SIG-M5 treated with dmso at 0.1 percent for 504 hours (cell line): Measurements from ENCODE around the gene IL17RD.

Experiments used
- DNase-seq: peaks from one replicate; lab custom pipeline; 2025; ENCODE audit not compliant: unreplicated experiment; lab: John Stamatoyannopoulos, UW

The IL17RD gene

DNA sequence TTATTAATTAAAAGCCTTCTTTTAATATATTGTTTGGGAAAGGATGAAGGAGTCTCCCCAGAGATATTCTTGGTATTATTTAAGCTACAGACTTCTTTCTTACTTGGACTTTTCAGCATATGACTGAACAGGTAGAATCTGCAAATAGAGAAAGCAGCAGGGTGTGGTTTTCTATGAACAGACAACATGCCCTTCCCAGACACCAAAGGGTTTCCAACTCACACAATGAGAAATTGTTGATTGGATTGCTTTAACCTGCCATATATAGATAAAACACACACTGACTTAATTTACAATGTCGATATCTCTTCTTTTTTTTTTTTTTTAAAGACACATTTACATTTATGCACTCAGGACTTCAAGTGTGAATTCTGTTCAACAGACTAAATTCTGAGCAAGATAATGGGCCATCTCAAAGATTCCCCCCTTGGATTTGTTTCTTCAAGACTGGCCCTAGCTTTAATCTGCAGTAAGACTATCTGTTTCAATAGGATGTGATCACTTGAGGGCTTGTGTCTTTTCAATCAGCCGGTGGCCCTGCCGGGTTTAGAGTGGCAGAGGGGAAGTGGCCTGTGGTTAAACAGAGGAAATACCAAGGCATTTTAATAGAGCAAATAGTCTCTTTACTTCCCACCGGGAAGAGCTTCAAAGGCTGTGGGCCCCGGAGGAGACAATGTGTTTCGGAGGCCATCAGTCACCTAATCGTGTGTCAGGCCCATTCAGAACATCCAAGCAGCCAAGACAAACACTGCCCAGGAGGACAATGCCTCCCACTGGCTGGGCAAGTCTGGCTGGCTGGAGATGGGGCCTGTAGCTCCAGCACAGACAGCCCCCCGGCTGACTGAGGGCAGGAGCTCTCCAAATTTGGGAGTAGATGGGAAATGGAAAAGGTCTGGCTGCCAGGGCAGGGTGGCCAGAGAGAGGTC lies 6.1 kb downstream of the IL17RD start:
- peak; percentile 29 for DNase-seq

DNA sequence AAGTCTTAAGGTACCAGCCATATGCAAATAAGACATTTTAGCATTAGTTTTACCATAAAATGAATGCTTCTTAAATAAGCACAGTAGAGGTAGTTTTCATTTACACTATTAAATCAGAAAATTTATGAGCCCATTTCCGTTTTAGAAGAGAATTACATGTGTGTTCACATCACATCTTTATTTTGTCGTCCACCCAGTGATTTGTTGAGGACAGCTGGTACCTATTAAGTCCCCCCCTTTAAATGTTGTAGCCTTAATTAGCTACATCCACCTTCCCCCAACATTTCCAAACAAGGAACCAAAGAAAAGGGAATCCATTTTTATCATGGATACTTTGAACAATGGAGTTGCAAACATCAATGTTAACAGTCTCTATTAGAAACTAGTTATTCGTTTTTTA lies 6.8 kb downstream of the IL17RD start:
- no peak for DNase-seq

DNA sequence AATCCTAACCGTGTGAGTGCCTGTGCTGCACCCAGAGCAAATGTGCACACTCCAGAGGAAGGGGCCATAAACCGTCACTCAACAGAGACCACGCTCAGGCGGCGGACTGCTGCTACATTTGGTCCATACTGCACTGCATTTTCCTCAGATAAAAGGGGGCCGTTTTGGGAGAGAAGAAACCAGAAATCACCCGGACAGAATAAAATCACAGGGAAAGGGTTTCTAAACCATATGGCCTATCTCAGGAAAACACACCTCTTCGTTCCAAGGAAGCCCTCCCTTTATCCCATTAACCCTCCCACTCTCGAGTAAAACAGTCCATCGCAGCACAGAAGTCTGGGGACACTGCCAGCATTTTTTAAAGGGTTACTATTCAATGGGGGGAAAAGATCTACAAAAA lies 7.6 kb downstream of the IL17RD start:
- DNase-seq, result no peak

DNA sequence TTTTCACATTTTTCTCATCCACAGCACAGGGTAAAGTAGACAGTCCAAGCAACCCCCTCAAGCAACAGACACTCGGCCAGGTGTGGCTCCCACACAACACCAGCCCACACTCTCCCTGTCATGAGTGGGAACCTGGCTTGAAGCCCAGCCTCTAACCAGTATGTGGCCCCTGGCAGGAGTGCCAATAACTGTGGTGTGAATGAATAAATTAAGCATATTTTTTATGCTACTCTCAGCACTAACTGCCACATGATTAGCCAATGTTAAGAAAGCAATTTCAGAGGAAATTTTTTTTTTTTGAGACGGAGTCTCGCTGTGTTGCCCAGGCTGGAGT lies 9.9 kb downstream of the IL17RD start:
- DNase-seq, result no peak

DNA sequence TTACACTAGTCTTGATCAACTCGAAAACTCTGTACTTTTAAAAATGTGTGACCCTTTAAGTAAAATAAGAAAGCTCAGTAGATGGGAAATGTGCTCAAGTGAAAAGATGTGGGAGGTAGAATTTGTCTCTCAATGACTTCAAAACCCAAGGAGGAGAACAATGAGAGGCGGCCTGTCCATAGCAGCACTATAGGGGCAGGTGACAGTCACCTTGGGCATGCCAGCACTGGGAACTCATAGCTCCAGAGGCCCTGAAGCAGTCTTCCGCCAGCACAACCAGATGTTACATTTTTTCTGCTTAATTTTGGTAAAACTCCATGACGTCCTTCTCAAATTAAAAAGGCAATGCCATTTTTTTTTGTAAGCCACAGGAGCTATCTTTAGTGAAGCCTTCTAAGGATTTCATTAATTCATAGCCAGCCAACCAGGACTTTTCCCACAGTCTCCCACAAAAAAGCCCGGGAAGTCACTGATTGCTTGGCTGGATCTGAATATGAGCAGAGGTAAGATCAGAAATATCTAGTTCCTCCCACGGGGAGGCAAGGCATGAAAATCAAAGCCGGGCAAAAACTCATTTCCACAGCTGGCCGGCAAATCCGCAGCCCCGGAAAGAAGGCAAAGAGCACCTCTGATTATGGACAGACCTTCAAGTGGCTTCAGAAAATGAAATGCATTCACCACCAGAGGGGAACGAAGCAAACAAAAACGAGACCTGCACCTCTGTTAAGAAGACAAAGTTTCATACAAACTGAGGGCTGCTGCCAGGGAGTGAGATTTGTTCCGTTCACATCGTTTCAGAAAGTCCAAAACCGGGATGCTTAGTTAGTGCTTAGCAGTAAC lies 10.5 kb downstream of the IL17RD start:
- no peak for DNase-seq

DNA sequence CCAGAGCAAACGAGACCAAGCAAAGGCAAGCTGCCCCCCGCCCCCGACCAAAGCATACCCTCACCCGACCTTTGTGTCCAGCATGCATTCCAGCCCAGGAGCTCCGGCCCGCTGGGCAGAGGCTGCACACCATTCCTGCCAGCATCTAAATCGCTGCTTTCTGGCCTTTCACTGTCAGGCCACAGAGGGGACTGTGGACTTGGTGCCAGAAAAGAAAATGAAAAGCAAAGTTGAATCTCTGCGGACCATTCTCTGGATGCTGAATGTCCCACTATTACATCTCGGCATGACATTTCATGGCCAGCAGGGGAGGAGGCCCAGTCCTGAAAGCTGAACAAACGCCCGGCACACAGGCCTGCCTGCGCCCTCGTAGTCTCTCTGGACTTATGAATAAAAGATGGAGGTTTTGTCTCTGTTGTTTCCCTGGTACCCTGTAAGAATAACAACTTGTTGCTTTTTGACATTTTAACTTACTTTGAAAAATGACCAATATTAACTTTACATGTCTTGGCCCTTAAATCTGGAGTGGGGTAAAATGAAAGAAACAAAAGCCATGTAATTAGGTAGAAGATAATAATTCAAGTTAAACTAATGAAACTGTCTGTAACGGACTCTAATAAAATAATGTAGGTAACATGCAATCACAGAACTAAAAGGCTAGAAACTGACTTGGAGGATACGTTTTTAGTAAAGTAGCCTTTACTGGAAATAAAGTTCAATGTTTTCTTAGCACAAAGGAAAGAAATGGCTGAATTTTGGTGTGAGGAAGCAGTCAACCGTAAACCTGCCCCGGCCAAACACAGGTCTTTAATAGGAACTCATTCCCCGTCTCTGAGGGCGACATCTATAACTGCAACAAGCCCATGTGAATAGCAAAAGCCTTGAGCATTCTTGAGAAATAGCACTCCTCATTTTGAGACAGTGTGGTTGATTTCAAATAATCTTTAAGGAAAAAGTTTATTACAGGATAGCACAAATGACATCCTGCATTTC lies 12.7 kb downstream of the IL17RD start:
- DNase-seq, result no peak

DNA sequence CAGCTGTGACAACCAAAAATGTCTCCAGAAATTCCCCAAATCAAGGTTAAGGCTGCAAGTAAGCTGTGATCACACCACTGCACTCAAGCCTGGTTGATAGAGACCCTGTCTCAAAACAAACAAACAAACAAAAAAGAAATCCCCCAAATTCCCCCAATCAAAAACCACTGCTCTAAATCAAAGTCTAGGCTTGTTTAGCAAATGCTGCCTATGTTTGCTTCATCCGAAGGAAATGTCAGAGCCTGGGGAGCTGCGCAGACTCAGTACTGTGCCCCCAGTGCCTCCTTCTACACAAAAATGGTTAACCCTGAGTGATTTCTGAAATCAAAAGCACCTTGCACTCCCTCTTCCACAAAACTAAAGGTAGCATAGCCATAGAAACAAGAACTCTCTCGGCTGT lies 13.4 kb downstream of the IL17RD start:
- DNase-seq, result no peak

DNA sequence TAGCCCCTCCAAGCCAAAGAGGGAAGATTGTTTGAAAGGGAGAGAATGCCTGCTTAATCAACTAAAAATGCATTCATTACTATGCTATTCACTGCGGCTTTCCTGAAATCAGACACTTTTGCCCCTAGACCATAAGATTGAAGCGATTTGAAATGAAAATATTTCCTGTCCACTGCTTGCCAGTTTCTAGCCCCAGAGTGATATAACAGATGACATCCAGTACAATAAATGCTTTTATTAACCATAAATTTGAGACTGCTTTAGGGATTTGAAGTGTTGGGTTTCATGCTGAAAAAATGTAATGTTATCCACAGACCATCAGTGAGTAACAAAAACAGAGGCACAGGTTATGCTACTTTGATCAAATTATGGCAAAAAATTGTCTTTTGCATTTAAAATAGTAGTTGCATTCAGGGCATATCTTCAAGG lies 14.1 kb downstream of the IL17RD start:
- DNase-seq, result no peak

DNA sequence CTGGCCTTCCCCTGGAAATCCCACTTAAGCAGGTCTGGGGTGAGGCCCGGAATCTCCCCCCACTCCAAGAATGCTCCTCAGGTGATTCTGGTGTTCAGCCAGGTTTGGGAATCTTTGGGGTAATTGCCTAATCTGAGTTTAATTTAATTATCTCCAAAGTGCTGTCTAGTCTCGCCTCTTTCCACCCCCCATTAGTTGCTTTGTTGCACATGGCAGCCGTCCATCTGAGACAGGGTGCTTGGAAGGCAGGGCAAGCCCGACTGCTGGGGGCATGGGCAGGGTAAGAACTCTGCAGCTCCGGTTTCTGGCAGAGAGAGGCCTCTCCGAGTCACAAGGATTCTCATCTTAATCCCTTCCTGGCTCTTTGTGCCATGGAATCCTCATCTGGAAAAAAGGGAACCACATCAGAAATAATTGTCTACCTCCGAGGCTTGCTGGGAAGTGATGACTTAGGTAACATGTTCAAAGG lies 15.0 kb downstream of the IL17RD start:
- no peak for DNase-seq

DNA sequence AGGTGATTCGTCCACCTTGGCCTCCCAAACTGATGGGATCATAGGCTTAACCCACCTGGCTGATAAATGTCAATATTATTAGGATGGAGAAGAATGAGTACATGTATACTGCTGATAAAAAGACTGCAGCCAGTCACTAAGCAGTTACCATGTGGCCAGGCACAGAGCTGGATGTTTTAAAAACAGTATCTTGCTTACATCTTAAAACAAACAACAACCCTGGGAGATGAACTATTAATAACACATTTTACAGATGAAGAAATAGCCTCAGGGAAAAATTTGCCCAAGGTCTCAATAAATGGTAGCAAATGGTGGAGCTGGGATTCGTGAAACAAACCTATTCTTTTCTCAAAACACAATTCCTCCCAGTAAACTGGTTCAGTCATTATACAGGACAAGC lies 18.1 kb downstream of the IL17RD start:
- no peak for DNase-seq

DNA sequence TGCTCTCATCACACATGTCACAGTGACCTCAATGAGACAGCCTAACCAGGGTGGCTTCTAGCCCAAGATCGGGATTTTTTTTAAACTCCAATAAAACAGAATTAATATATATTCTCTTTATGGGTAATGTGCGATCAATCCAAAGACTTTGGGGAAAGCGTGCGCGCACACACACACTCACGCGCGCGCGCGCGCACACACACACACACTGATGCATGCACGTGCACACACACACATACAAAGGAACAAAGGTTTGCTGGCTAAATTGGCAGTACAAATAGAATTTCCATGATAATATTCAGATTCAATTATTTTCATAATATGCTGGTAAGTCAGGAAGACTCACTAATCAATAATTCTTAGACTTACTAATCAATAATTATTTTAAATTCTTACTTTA lies 19.3 kb downstream of the IL17RD start:
- DNase-seq, result no peak

DNA sequence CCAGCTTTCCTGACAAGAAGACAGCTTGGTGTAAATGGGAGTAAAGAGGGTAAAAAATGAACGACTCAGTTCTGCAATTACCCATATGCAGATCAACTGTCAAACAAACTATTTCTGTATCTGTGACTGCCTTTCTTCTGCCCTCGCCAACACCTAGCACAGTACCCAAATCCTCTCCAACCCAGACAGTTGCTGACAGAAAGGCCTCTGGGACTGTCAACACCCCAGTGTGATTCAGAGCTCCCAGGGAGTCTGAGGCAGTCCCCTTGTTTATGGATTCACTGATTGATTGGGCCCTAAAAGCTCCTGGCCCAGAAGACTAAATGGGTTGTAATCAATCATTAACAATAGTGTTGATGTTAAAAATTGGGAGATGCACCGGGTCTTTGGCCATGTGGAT lies 20.2 kb downstream of the IL17RD start:
- DNase-seq, result no peak

DNA sequence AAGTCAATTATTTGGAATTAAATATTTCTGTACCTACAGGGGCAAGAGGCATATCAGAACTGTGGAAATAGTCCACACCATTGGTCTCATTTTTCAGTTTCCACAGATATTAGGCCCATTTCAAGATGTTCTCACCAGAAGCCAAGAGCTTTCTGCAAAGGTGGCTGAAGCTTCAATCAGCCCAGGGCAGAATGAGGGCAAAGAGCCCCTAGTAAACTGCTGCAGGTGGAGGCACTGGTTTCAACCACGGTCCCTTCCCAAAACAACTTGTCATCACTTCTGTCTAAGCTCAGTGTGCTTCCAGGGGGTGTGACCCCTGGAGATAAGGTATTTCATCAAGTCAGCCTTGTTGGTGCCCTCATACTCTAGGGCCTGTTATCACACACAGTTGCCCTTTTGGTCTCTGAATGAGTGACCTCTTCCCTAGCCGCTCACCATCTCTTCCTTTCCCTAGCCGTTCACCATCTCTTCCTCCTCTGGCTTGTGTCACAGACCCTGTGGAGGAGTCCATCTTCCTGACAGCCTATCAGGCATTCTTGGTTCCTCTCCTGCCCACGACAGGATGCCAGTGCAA lies 21.2 kb downstream of the IL17RD start:
- DNase-seq, result no peak

DNA sequence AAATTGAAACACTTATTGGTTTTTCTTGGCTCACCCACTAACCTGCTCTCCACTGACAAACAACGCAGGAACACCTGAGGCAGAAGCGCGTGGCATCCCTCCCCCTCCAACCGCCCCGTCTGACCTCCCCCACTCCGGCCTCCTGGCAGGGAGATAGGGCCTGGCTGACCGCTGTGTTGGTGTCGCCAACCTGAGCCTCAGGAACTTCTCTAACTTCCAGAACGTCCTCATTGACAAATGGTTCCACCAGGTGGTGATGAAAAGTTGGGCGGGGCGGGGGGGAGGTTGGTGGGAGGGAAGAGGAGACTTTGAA lies 22.8 kb downstream of the IL17RD start:
- DNase-seq, result no peak

DNA sequence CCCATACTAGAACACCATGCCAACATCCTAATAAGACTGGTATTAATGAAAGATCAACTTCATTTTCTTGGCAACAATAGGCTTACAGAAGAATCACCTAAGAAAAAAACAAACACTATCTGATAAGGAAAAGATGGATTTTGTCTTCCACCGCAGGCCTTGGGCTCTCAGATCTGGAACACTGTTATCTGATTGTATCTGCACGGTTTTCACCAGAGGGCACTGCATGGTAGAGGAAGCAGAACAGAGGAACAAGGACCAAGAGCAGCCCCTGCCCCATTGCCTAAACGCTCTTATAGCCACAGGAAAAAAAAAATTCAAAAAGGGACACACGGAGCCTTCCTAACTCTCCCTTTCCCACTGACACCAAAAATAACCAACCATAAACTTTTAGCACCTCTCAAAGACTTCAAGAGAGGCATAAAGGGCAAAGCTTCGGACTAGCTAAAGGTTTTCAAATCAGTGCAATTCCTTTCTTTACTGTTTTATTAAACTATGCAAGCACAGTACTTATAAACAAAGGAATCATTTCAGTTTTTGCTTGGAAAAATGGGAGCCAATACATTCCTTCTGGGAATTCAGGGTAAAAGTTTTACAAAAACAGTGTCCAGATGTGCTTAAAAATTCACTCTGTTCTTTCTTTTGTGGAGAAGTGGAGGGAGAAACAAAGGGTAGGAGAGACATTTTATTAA lies 23.3 kb downstream of the IL17RD start:
- DNase-seq, result no peak

DNA sequence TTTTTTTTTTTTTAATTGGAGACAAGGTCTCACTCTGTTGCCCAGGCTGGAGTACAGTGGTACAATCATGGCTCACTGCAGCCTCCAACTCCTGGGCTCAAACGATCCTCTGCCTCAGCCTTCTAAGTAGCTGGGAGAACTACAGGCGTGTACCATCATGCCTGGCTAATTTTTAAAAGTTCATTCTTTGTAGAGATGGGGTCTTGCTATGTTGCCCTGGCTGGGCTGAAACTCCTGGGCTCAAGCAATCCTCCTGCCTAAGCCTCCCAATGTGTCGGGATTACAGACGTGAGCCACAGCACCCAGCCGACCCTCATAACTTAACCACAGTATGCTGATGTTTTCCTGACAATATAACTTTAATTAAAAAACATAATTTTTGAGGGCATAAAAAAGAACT lies 24.3 kb downstream of the IL17RD start:
- DNase-seq, result no peak

DNA sequence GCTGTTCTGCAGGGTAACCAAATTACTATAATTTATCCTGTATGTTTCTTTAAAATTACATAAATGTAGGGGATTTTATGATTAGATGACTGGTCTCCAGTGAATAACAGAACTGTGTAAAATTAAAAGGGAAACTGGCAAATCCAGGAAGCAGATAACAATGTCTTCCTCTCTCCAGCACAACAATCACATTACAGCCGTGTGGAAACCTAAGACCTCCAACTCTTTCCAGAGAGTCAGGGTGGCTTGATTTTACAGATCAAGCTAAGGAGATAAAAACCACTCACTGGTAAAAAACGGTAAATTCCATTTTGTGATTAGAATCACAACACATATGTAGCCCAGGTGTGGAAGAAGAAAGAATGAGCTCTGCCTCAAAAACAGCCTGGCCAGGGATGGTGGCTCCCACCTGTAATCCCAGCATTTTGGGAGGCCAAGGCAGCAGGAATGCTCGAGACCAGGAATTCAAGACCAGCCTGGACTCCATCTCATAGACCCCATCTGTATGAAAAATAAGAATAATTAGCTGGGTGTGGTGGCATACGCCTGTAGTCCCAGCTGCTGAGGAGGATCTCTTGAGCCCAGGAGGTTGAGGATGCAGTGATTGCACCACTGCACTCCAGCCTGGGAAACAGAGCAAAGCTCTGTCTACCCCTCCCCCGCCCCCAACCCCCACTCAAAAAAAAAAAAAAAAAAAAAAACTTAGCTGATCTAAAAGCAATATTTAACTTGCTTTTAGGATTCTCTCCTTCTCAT lies 29.0 kb downstream of the IL17RD start:
- no peak for DNase-seq

DNA sequence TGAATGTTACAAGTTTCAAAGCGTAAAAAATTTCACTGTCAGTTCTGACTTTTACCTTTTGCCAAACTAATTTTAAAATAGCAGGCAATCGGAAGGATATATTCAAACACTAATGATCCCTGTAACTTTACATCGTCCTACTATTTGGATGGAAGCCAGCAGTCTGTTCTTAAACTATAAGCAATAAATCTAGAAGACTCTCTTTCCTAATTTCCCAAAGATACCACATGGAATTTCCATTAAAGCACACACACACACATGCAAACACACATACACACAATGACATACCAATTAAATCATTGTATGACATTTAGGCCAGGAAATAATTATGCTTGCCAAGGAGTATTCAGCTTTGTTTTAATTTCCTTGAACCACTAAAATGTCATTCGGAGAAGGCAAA lies 32.0 kb downstream of the IL17RD start:
- no peak for DNase-seq

DNA sequence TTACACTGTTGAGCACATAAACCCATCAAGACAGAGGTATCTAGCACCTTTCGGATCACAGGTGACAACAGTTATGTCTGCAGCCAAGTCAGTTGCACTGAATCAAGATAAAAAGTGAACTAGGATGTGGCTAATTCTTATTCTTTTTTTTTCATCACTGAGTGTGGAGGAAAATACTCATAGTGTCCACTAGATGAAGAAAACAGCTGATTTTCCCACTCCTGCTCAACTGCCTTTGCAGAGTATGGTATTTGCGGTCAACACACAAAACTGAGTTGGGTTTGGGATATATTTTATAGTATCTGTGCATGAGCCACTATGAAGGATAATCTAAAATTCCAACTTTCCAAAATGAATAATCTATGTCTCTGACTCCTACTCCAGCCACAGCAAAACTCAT lies 32.5 kb downstream of the IL17RD start:
- DNase-seq, result no peak

DNA sequence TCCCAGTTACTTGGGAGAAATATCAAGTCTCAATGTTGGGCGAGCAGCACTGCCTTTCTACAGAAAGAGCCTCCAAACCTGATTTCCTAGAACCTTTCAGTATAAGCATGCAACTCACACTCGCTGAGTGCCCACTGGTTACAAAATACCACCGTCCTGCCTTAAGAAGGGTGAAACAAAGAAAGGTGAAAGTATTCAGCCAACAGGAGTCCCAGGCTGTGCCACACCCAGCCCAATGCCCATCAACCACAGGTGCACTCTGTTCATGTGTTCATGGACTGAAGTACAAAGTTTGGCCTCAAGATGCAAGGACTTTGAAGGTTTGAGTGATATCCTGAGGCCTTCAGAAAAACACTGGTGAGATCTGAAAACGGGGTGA lies 34.0 kb downstream of the IL17RD start:
- DNase-seq, result no peak
